ENCODE data around the gene CLDN24.

- TF ChIP-seq RFX5 (IDR thresholded peaks at IDR 0.05) (no peak), REST (IDR thresholded peaks at IDR 0.05) (no peak), SMC3 (IDR thresholded peaks at IDR 0.05) (no peak), GATA3 (IDR thresholded peaks at IDR 0.05; ENCODE audit: borderline replicate concordance) (no peak)
- TF ChIP-seq, protein P1, sequence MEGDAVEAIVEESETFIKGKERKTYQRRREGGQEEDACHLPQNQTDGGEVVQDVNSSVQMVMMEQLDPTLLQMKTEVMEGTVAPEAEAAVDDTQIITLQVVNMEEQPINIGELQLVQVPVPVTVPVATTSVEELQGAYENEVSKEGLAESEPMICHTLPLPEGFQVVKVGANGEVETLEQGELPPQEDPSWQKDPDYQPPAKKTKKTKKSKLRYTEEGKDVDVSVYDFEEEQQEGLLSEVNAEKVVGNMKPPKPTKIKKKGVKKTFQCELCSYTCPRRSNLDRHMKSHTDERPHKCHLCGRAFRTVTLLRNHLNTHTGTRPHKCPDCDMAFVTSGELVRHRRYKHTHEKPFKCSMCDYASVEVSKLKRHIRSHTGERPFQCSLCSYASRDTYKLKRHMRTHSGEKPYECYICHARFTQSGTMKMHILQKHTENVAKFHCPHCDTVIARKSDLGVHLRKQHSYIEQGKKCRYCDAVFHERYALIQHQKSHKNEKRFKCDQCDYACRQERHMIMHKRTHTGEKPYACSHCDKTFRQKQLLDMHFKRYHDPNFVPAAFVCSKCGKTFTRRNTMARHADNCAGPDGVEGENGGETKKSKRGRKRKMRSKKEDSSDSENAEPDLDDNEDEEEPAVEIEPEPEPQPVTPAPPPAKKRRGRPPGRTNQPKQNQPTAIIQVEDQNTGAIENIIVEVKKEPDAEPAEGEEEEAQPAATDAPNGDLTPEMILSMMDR (IDR thresholded peaks at IDR 0.05) = no peak
- TF ChIP-seq, protein P2, sequence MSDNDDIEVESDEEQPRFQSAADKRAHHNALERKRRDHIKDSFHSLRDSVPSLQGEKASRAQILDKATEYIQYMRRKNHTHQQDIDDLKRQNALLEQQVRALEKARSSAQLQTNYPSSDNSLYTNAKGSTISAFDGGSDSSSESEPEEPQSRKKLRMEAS (IDR thresholded peaks at IDR 0.05) = no peak
Measured at GRCh38 chr4:183323295-183323694, 1.1 kb upstream of the CLDN24 start.
